Spinal cord (tissue), 10 donors: ENCODE measurements around the gene CNTD1. TPM values are rescaled to one million over a fixed set of nuclear protein-coding genes. Genes with fewer than 3 reads are reported as not detected.
A peak's percentile ranks its signal among the peaks of the same experiment; 100 is the strongest.
"Not testable (repeated sequence)": the region's sequence is repeated elsewhere in the genome, so short reads cannot be mapped to it uniquely, and the experiment has no call there.

ENCODE experiments used
- DNase-seq, 6 donors: peaks; one replicate each; pipeline versions ENCODE4 v3.0.0 to v3.0.0-alpha.2; 2013 to 2015; ENCODE audit warnings: low spot score in 6 of 6, low read depth in 4 of 6
- H3K27ac ChIP-seq: one replicate; pipeline ENCODE4 v1.5.1; 2013; ENCODE audit warnings: low read depth, low read length, control low read depth
- H3K27me3 ChIP-seq: one replicate; pipeline ENCODE4 v1.6.1; 2013; ENCODE audit warnings: low read length; ENCODE audit not compliant: control insufficient read depth, insufficient read depth
- H3K36me3 ChIP-seq: one replicate; pipeline ENCODE4 v1.6.1; 2013; ENCODE audit warnings: low read length; ENCODE audit not compliant: control insufficient read depth, insufficient read depth
- H3K4me1 ChIP-seq: one replicate; pipeline ENCODE4 v1.6.1; 2013; ENCODE audit warnings: low read length; ENCODE audit not compliant: control insufficient read depth, insufficient read depth
- H3K4me3 ChIP-seq: one replicate; pipeline ENCODE4 v1.5.1; 2013; ENCODE audit warnings: low read depth, low read length, control low read depth
- H3K9me3 ChIP-seq: one replicate; pipeline ENCODE4 v1.6.1; 2013; ENCODE audit warnings: low read length; ENCODE audit not compliant: control insufficient read depth, insufficient read depth
- WGBS: methylation state at CpG from one replicate; pipeline ENCODE4 v1.1.5; 2013; ENCODE audit warnings: missing lambda C conversion rate; ENCODE audit not compliant: insufficient coverage; 5-methylcytosine and 5-hydroxymethylcytosine counted together
- polyA plus RNA-seq, 2 donors: library from polyadenylated mRNA; unstranded; fragments of 120-200 nt; gene quantifications; one replicate each; pipeline ENCODE4 v1.2.1, GENCODE V29; 2013; ENCODE audit not compliant: insufficient read length in 2 of 2
- total RNA-seq, 2 donors: library from RNA; depleted of rRNA in 1 of 2; stranded (reverse); fragments of 120-200 nt in 1 of 2; fragments of >200 nt in 1 of 2; gene quantifications; one replicate each; pipeline versions ENCODE4 v1.2.3 to v1.2.4, GENCODE V29; 2013 to 2014
- donor health status: healthy.

The CNTD1 gene
- total and polyA plus RNA-seq, 4 donors, result 0.50 to 2.8 (median 1.3) TPM

GRCh38 chr17:42766124-42766523, 32.5 kb upstream of the CNTD1 start:
- H3K27me3 ChIP-seq, result peaks cover 4% of the 10 kb centered on the region
- H3K27ac ChIP-seq, result no peak overlapping the region
- DNase-seq, result no peak
- H3K4me3 ChIP-seq, result no peak overlapping the region
- 90% methylated on average over 5 of the region's 6 CpGs for WGBS
- no peaks in the 10 kb centered on the region for H3K9me3 ChIP-seq
- H3K4me1 ChIP-seq, result peaks cover 11% of the 10 kb centered on the region
- H3K36me3 ChIP-seq, result no peaks in the 10 kb centered on the region

GRCh38 chr17:42767512-42767911, 31.1 kb upstream of the CNTD1 start:
- no peak overlapping the region for H3K4me3 ChIP-seq
- no peak overlapping the region for H3K27ac ChIP-seq
- no peaks in the 10 kb centered on the region for H3K9me3 ChIP-seq
- DNase-seq, result no peak
- no peaks in the 10 kb centered on the region for H3K36me3 ChIP-seq
- H3K4me1 ChIP-seq, result peaks cover 1% of the 10 kb centered on the region
- no peaks in the 10 kb centered on the region for H3K27me3 ChIP-seq

GRCh38 chr17:42768006-42768405, 30.7 kb upstream of the CNTD1 start:
- H3K27ac ChIP-seq, H3K9me3 ChIP-seq, H3K4me1 ChIP-seq, H3K4me3 ChIP-seq, DNase-seq, H3K27me3 ChIP-seq, H3K36me3 ChIP-seq: not testable (repeated sequence)
- WGBS, result 72% methylated on average over 4 of the region's 9 CpGs

- not testable (repeated sequence) for H3K4me3 ChIP-seq, H3K36me3 ChIP-seq, H3K4me1 ChIP-seq, DNase-seq, H3K27me3 ChIP-seq, H3K9me3 ChIP-seq, H3K27ac ChIP-seq
- WGBS, result 46% methylated on average over 3 of the region's 10 CpGs
These were observed 28.7 kb upstream of the CNTD1 start for GRCh38 chr17:42769964-42770363.

- Histone ChIP-seq H3K4me3 (peak overlapping the region; percentile 70), H3K9me3 (no peaks in the 10 kb centered on the region), H3K4me1 (peaks cover 9% of the 10 kb centered on the region), H3K27me3 (no peaks in the 10 kb centered on the region), H3K27ac (peak overlapping the region; percentile 4), H3K36me3 (peaks cover 27% of the 10 kb centered on the region)
- no peak for DNase-seq
- 12% methylated on average over 3 of the region's 3 CpGs for WGBS
These were observed 25.7 kb upstream of the CNTD1 start for GRCh38 chr17:42772945-42773289.

- WGBS, result 0% methylated on average over 25 of the region's 39 CpGs
- peak within 1 kb of the TSS; percentile 36 for H3K27ac ChIP-seq
- DNase-seq, result peak in 5 of 6 donors; percentile 66 to 95 (median 74)
These were observed 25.2 kb upstream of the CNTD1 start, which contains the start of gene VPS25 for GRCh38 chr17:42773290-42774035. Gene VPS25, plus strand, starts transcription at chr17:42773449. Its CDS starts 27 bp downstream, at chr17:42773476.

GRCh38 chr17:42774066-42774745, 24.5 kb upstream of the CNTD1 start:
- Histone ChIP-seq H3K36me3 (peaks cover 38% of the 10 kb centered on the region), H3K27ac (no peak overlapping the region), H3K4me1 (peaks cover 9% of the 10 kb centered on the region), H3K27me3 (no peaks in the 10 kb centered on the region), H3K4me3 (peak overlapping the region; percentile 70), H3K9me3 (no peaks in the 10 kb centered on the region)
- DNase-seq, result no peak
- WGBS, result no CpG with 5 or more reads among the region's 3 CpGs

More at GRCh38 chr17:42773290-42774035, 25.2 kb upstream of the CNTD1 start, which contains the start of gene VPS25:
- peak within 1 kb of the TSS; percentile 70 for H3K4me3 ChIP-seq
- no peaks in the 10 kb centered on the region for H3K27me3 ChIP-seq
- peaks cover 9% of the 10 kb centered on the region for H3K4me1 ChIP-seq
- no peaks in the 10 kb centered on the region for H3K9me3 ChIP-seq
- H3K36me3 ChIP-seq, result peaks cover 32% of the 10 kb centered on the region

- no peak for DNase-seq
- H3K36me3 ChIP-seq, result peaks cover 38% of the 10 kb centered on the region
- no peak overlapping the region for H3K27ac ChIP-seq
- H3K4me1 ChIP-seq, result peaks cover 16% of the 10 kb centered on the region
- no peaks in the 10 kb centered on the region for H3K9me3 ChIP-seq
- H3K27me3 ChIP-seq, result peaks cover 8% of the 10 kb centered on the region
- WGBS, result 85% methylated on average over 2 of the region's 3 CpGs
- no peak overlapping the region for H3K4me3 ChIP-seq
These were observed 23.0 kb upstream of the CNTD1 start for GRCh38 chr17:42775534-42776098.

GRCh38 chr17:42778570-42778969, 20.1 kb upstream of the CNTD1 start:
- no peaks in the 10 kb centered on the region for H3K9me3 ChIP-seq
- peaks cover 32% of the 10 kb centered on the region for H3K4me1 ChIP-seq
- H3K36me3 ChIP-seq, result peaks cover 38% of the 10 kb centered on the region

More at GRCh38 chr17:42778570-42778969, 20.1 kb upstream of the CNTD1 start:
- Histone ChIP-seq H3K4me3 (no peak overlapping the region), H3K27ac (no peak overlapping the region), H3K27me3 (peaks cover 38% of the 10 kb centered on the region)
- WGBS, result 75% methylated on average over 4 of the region's 5 CpGs
- DNase-seq, result no peak
